Activated naive CD4-positive, alpha-beta T cell treated with anti-CD3 and anti-CD28 coated beads, Interleukin-2, amount 50 U/mL, for 16 hours (primary cell): ENCODE results near the gene CBFA2T3.

Experiments
- DNase-seq: peaks from one replicate; pipeline ENCODE4 v3.0.0-alpha.2; 2020

The CBFA2T3 gene

DNA sequence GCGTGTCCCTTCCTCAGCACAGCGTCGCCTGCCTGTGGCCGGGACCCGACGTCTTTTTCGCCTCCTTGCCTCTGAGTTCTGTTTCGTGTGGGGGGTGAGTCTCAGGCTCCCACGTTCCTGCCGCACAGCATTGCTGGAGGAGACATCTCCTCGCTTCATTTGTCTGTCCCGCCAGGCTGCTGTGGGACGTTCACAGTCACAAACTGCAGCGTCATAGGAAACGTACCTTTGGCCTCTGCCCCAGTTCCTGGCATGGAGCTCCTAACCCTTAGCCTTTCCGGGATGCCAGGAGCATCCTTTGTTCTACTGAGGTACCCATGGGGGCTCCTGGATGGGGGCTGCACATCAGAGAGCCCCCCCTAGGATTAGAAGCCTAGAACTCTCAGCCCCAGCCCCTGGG lies 18.2 kb upstream of the CBFA2T3 start:
- no peak for DNase-seq

DNA sequence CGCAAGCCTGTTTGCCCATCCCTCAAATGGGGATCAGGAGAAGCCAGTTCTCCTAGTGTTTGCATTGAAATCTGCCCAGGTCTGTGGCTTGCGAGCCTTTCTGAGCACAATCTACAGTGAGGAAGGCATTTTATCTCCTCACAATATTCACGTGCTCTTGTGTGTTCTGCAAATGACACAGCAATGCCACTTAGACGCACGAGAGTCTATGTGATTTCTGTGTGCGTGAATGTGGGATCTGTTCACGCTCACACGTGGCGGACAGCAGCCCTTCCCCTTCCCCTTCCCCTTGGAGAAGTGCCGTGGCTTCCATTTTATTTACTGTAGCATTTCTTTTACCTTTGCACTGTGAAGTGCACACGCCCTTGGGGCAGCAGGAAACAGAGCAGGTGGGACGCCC lies 17.7 kb upstream of the CBFA2T3 start:
- DNase-seq: no peak

DNA sequence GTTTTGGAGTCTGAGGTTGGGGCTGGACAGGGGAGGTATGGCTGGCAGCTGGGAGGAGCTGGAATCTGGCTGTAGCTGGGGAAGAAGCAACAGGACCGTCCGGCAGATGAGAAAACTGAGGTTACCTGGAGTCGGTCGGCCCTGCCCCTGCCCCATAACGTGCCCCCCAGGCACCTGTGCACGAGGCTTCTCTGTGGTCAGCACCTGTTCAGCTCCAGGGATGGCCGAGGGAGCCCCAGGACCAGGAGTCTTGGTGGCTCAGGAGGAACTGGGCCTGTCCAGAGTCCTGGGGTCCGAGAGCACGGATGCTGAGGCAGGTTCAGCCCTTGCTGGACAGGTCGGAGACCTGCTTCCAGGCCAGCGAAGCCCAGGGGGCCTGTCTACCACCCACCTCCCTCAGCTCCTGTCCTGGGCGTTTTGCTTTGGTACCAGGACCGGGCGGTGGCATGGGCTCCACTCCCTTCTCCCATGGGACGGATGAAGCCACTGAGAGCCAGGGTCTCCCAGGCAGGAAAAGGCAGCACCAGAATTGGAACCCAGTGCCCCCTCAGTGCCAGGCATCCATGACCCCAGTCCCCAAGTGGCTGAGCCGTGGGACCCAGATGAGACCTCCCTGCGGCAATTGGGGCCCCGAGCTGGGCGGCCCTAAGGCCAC lies 17.1 kb upstream of the CBFA2T3 start:
- no peak for DNase-seq

DNA sequence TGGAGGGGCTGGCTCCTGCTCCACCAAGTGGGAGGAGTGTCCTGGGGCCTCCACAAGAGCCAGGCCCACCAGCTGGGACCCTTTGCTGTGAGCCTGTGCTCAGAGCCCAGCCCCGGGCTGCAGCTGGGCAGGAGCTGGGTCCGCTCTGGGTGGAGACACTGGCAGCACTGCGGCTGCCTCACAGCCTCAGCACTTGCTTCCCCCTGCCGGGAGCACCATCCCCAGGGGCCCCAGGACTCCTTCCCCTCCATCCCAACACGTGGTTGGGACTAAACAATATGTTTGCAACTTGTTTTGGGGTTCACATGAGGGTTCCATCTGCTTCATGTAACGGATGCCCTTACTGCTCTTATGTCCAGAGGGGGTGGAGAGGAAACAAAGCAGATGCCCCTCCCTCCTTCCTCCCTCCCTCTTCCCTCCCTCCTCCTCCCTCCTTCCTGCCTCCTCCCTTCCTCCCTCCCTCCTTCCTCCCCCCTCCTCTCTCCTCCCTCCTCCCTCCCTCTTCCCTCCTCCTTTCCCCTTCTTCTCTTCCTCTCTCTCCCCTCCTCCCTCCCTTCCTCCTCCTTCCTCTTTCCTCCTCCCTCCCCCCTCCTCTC lies 16.3 kb upstream of the CBFA2T3 start:
- DNase-seq: no peak

GRCh38 chr16:88992351-88993165 lies 15.6 kb upstream of the CBFA2T3 start:
- DNase-seq: no peak

- no peak for DNase-seq
Measured at GRCh38 chr16:88991813-88992350, 14.9 kb upstream of the CBFA2T3 start.

DNA sequence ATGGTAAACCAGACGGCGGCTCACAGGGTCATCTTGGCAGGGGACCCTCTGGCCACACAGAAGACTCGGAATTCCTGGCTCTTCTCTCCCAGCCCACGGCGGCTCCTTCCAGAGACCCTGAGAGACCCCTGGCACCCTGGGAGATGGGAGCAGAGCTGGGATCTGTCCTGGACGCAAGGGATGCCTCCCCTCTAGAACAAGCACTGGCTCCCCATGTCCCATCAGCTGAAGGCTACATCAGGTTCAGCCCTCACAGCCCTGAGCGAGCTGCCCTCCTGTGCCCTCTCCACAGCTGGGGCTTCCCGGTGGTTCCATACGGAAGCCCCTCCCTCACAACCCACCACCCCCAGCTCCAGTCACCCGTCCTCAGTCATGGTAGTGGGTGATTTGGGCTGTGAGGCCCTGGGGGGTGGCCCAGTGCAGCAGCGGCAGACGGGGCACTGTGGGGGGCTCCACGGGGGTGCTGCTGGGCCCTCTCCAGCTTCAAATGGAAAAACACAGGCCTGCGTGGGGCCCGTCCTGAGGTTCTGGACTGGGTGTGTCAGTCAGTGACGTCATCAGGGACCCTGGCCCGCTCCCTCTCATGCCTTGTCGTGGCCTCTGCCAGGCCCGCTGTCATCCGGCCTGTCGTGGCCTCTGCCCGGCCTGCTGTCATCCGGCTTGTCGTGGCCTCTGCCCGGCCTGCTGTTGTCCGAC lies 13.0 kb upstream of the CBFA2T3 start:
- no peak for DNase-seq

DNA sequence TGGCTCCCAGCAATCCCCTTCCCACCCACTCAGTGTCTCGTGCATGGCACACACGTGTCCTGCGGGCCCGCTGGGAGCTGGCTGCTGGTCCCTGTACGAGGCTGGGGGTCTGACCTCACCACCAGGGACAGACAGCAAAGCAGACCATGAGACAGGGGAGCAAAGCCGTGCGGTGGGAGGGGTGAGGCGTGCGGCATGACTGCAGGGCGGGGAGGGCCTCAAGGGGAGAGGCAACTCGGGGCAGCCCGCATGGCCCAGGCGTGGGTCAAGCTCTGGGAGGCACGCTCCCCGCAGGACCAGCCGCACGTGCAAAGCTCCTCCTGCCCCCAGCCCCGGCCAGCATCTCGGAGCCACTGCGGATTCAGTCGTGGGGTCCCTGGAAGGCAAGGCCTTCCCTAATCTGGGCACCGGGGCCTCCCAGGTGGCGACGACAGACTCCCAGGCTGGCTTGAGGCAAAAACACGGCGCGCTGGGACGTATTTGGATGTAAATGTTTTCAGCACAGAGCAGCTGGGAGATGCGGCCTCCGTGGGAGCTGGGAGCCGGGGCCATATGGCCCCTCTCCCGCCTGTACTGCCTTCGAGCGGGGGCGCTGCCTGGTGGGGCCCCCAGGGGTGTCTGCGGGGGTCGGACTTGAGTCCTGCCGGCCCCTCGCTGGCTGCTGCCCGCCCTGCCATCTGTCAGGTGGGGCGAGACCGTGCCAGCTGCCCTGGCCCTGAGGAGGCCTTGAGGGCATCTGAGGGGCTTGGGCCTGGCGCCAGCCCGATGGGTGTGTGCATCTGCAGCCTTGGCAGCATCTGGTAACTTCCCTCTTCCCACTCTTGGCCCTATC lies 12.2 kb upstream of the CBFA2T3 start:
- DNase-seq: no peak

DNA sequence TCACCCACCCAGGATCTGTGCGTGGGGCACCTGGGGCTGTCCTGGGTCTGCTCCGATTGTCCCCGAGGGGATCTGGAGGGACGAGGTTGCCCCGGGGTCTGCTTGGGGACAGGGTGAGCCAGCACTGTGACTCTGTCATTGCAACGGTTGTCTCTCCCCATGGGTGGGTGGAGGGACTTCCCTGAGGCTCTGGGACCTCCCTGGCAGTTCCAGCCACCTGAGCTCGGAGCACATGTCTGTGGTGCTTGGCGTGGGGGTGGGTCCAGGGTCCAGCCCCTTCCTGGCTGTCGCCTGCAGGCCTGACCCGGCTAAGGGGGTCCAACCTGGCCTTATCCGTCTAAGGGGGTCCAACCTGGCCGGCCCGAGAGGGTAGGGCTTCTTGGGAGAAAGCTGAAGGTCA lies 8.5 kb upstream of the CBFA2T3 start:
- no peak for DNase-seq

DNA sequence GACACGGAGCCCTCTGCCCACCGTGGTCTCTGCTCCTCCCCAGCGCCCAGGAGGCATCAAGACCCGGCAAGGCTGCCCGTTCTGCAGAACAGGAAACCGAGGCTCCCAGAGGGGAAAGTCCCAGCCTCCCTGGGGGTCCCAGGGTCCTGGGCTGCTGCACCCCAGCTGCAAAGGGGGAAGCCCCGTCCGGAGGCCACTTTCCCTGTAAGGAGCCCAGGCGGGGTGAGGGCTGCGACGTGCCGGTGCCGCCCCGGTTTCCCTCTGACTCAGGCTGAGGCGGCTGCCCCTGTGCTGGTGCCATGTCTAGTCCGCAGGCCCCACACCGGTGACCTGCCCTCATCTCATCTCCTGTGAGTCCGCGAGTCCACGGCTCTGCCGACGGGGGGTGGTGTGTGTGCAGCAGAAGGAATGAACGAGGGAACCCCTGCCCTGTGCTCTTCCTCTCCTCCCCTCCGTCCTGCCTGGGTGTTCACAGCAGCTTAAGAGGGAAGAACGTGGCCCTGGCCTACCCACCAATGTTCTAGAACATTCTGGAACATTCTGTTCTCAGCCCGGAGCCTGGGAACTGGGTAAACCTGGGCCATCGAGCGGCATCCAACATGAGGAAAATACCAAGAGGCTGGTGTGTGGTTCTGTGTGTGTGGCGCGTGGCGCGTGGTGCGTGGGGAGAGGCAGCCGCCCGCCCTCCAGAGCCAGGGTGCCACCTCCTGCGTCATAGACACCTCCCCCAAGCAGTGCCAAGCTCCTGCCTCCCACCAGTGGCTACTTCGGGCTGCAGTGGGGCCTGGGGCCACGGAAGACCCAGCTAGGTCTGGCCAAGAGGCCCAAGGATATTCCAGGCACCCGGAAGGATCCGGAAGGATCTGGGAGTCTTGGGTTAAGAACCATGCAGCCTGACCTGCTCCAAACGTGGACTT lies 7.0 kb upstream of the CBFA2T3 start:
- no peak for DNase-seq

GRCh38 chr16:88983165-88983564 lies 6.2 kb upstream of the CBFA2T3 start:
- DNase-seq: no peak

DNA sequence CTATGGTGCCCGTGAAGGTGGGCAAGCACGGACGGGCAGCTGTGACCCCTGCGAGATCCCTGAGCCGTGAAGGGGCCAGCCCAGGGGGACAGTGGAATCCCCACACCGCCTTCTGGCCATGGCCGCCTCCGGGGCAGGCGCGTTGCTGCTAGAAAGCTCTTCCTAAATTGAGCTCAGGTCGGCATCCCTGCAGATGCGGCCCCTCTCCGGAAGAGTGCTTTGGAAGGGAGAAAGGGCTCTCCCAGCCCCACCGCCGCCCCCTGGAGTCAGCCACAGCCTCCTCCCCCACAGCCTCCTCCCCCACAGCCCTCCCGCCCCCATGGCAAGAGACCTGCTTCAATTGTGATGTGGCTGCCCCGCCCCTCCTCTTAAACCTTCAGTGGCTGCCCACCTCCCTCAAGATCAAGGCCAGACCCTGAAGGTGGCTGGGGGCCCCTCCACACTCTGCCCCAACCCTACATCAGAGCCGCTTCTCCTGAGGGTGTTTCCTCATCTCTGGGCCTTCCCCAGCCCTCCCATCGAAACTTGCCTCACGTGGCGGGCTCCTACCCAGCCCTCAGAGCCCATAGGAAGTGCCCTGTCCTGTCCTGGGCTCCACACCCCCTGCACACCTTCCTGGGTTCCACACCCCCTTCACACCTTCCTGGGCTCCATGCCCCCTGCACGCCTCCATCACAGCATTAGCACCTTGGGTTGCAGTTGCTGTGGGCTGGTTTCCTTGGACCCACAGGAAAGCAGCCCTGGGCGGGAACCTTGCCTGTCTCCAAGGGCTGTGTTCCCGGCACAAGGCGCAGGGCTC lies 5.5 kb upstream of the CBFA2T3 start:
- no peak for DNase-seq

- DNase-seq: no peak
Measured at GRCh38 chr16:88979353-88980015, 2.5 kb upstream of the CBFA2T3 start.

GRCh38 chr16:88978608-88979346 lies 1.8 kb upstream of the CBFA2T3 start:
- DNase-seq: no peak

DNA sequence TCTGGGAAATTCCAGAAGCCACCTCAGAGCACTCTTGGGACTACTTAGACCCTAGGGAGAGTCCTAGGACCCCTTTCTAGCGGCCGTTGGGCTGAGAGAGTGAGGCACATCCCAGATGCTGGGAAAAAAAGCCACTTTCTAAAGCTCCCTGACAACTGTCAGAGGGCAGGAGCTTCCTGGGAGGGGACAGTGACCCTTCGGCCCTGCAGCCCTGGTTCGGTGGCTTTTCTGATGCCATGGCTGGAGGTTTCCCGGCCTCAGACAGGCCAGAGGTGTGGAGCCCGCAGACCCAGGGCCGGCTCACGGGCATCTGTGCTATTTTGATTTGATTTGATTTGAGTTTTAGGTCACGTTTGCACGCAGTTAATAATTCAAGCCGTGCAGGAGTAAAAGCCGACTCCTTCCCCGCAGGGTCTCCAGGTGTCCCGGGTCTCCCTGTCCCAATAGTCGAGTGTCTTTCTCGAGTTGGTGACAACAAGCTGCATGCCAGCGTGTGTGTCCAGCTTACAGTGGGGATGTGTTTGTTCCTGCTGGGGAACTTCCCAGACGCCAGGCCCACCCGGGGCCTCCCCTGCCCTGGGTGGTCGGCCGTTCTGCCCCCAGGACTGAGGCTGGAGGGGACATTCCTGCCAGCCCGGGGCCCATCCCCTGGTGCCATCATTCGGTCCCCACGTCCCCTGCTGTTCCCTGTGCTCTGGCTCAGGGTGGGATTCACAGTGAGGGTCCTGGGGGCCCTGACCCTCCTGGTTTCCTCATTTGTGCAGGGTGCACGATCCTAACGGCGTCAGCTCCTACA lies 1.0 kb upstream of the CBFA2T3 start:
- DNase-seq: no peak

DNA sequence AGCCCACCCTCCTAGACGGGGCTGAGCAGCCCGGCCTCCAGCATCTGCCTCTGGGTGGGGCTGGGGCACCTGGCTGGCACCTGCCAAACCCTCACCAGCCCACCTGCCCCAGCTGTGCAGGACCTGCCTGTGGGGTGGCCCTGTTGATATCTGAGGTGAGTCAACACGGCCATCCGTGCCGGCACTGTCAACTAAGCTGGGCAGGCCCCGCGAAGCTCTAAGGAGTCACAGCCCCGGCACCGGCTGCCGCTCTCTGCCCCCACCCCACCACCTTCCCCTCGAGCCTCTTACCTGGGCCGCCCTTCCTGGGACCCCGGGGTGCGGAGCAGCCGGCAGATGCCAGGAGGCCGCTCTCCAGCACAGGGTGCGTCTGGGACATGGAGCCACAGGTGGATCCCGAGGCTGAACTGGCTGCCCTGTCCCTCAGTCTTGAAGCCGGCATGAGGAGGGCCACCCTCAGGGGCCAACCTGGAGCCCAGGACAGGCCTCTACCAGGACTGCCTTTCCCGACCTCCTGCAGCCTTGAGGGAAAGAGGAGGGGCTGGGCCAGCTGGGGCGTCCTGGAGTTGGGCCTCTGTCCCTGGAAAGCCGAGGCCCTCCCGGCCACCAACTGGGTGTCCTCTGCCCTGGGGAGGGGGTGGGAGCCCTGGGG lies 515 bp downstream of the CBFA2T3 start:
- DNase-seq: no peak

GRCh38 chr16:88975511-88976061 lies 1.4 kb downstream of the CBFA2T3 start:
- DNase-seq: no peak

DNA sequence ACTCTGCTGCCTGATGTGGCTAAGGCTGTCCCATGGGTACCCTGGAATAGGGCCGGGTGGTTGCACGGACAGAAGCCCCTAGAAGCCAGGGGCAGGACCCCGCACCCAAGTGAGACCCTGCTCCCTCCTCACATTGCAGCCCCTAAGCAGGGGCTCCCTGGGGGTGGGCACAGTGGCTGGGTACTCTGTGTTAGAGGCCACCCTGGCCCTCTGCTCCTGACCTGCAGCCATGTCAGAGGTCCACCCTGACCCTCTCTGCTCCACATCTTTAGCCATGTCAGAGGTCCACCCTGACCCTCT lies 2.1 kb downstream of the CBFA2T3 start:
- no peak for DNase-seq
